H1 (cell line): Measurements from ENCODE around the gene BCAS3. TPM values are rescaled to one million over a fixed set of nuclear protein-coding genes. Genes with fewer than 3 reads are reported as not detected.

Experiments
- CTCF ChIA-PET: fragments of 300-600 bp; sonication (Branson Sonifier 250); formaldehyde crosslinking; loops from one replicate; lab custom pipeline; 2021; ENCODE audit not compliant: partially characterized antibody; lab: Charles Lee
- POLR2A ChIA-PET: fragments of 300-600 bp; sonication (Branson Sonifier 250); formaldehyde crosslinking; loops from one replicate; lab custom pipeline; 2021; ENCODE audit warnings: inconsistent platforms; ENCODE audit not compliant: partially characterized antibody; lab: Charles Lee
- DNase-seq, 2 experiments: peaks; one replicate each; pipeline versions ENCODE4 v3.0.0 to v3.0.0-alpha.2; 2010 to 2022; ENCODE audit warnings: low spot score in 2 of 2, low read depth in 1 of 2, mixed read lengths in 1 of 2
- FAIRE-seq: peaks from 2 replicates; lab custom pipeline; 2011; peaks lifted over from hg19 to GRCh38; lab: Jason Lieb, UNC
- H2AFZ ChIP-seq: 2 replicates; pipeline ENCODE4 v1.8.1; 2012; ENCODE audit warnings: low read length, inconsistent platforms
- H2AK5ac ChIP-seq: 2 replicates; pipeline ENCODE4 v1.6.1; 2013; ENCODE audit warnings: low read depth, low read length
- H2BK120ac ChIP-seq: replicated peaks from 2 replicates; pipeline ENCODE3; 2013; ENCODE audit warnings: low read depth, low read length, inconsistent platforms
- H2BK12ac ChIP-seq: 2 replicates; pipeline ENCODE4 v1.6.1; 2013; ENCODE audit warnings: low read depth, low read length
- H2BK15ac ChIP-seq: 2 replicates; pipeline ENCODE4 v1.6.1; 2013; ENCODE audit warnings: low read length
- H2BK20ac ChIP-seq: 2 replicates; pipeline ENCODE4 v1.6.1; 2013; ENCODE audit warnings: low read length
- H2BK5ac ChIP-seq: 2 replicates; pipeline ENCODE4 v1.6.1; 2013; ENCODE audit warnings: low read depth, low read length
- H3K14ac ChIP-seq: 2 replicates; pipeline ENCODE4 v1.6.1; 2013; ENCODE audit warnings: inconsistent platforms; ENCODE audit not compliant: insufficient read length
- H3K18ac ChIP-seq: 2 replicates; pipeline ENCODE4 v1.6.1; 2013; ENCODE audit warnings: low read length; ENCODE audit errors: extremely low read depth
- H3K23ac ChIP-seq: 2 replicates; pipeline ENCODE4 v1.6.1; 2013; ENCODE audit warnings: inconsistent platforms; ENCODE audit not compliant: insufficient read length
- H3K23me2 ChIP-seq: 2 replicates; pipeline ENCODE4 v1.6.1; 2013; ENCODE audit warnings: low read depth, low read length
- H3K27ac ChIP-seq: 2 replicates; pipeline ENCODE4 v1.6.1; 2011; ENCODE audit warnings: low read depth, low read length, inconsistent platforms
- H3K27me3 ChIP-seq, 4 experiments: replicated peaks in 1 of 4; 1 replicate in 1 of 4; 2 replicates in 3 of 4; pipeline versions ENCODE4 v1.6.1 to v1.8.1; 2011 to 2013; ENCODE audit warnings: low read length in 3 of 4, mild to moderate bottlenecking in 3 of 4, inconsistent platforms in 2 of 4, mixed read lengths in 2 of 4, moderate library complexity in 1 of 4; ENCODE audit not compliant: control insufficient read depth in 3 of 4, insufficient read depth in 3 of 4; ENCODE audit errors: extremely low read depth in 1 of 4
- H3K36me3 ChIP-seq, 4 experiments: 2 replicates each; pipeline versions ENCODE4 v1.6.1 to v1.8.1; 2011 to 2013; ENCODE audit warnings: mild to moderate bottlenecking in 4 of 4, low read length in 3 of 4, moderate library complexity in 2 of 4, control low read depth in 1 of 4, inconsistent platforms in 1 of 4; ENCODE audit not compliant: insufficient read depth in 4 of 4, control insufficient read depth in 2 of 4
- H3K4ac ChIP-seq: replicated peaks from 2 replicates; pipeline ENCODE3; 2013; ENCODE audit warnings: low read length, low read depth, mixed read lengths, inconsistent platforms; ENCODE audit not compliant: insufficient read length
- H3K4me1 ChIP-seq, 4 experiments: replicated peaks in 1 of 4; 1 replicate in 1 of 4; 2 replicates in 3 of 4; pipeline versions ENCODE4 v1.6.1 to v1.8.1; 2011 to 2013; ENCODE audit warnings: low read length in 3 of 4, inconsistent platforms in 2 of 4, mixed read lengths in 1 of 4; ENCODE audit not compliant: insufficient read depth in 4 of 4, control insufficient read depth in 3 of 4
- H3K4me2 ChIP-seq, 2 experiments: 2 replicates each; pipeline versions ENCODE4 v1.6.1 to v1.8.1; 2011 to 2013; ENCODE audit warnings: low read depth in 2 of 2, low read length in 2 of 2, control low read depth in 1 of 2, inconsistent platforms in 1 of 2, mild to moderate bottlenecking in 1 of 2; ENCODE audit not compliant: insufficient read depth in 1 of 2
- H3K4me3 ChIP-seq, 4 experiments: fragments of 200-600, 300-600 bp in 1 of 4; sonication (generic), shearing (Covaris generic), sonication (Bioruptor Twin) in 1 of 4; 2 replicates each; pipeline versions ENCODE4 v1.5.1 to v1.8.1; 2011 to 2016; ENCODE audit warnings: low read length in 4 of 4, low read depth in 3 of 4, control low read depth in 2 of 4, inconsistent platforms in 2 of 4, mild to moderate bottlenecking in 2 of 4, mixed read lengths in 1 of 4, moderate library complexity in 1 of 4; ENCODE audit not compliant: insufficient read depth in 2 of 4; ENCODE audit errors: extremely low read depth in 1 of 4
- H3K56ac ChIP-seq: replicated peaks from 2 replicates; pipeline ENCODE3; 2013; ENCODE audit warnings: low read depth, mild to moderate bottlenecking, mixed read lengths, low read length, inconsistent platforms; ENCODE audit not compliant: insufficient read length
- H3K79me1 ChIP-seq: 2 replicates; pipeline ENCODE4 v1.6.1; 2013; ENCODE audit warnings: low read depth, low read length, control low read depth
- H3K79me2 ChIP-seq, 2 experiments: 2 replicates each; pipeline versions ENCODE4 v1.6.1 to v1.8.1; 2012 to 2013; ENCODE audit warnings: low read length in 2 of 2, mild to moderate bottlenecking in 2 of 2, inconsistent platforms in 1 of 2; ENCODE audit not compliant: insufficient read depth in 2 of 2, control insufficient read depth in 1 of 2
- H3K9ac ChIP-seq, 4 experiments: replicated peaks in 1 of 4; 1 replicate in 1 of 4; 2 replicates in 3 of 4; pipeline versions ENCODE4 v1.6.1 to v1.8.1; 2011 to 2013; ENCODE audit warnings: low read depth in 3 of 4, low read length in 3 of 4, control low read depth in 2 of 4, mild to moderate bottlenecking in 2 of 4, moderate library complexity in 2 of 4, inconsistent platforms in 1 of 4; ENCODE audit errors: extremely low read depth in 1 of 4
- H3K9me3 ChIP-seq, 2 experiments: 2 replicates each; pipeline versions ENCODE4 v1.6.1 to v1.8.1; 2012 to 2013; ENCODE audit warnings: mild to moderate bottlenecking in 2 of 2, moderate library complexity in 2 of 2, control low read depth in 1 of 2, inconsistent platforms in 1 of 2, low read depth in 1 of 2, low read length in 1 of 2, mixed read lengths in 1 of 2; ENCODE audit not compliant: insufficient read depth in 2 of 2
- H4K20me1 ChIP-seq, 2 experiments: replicated peaks in 1 of 2; 2 replicates each; pipeline versions ENCODE3 to v1.8.1; 2011 to 2013; ENCODE audit warnings: inconsistent platforms in 2 of 2, low read length in 2 of 2, mild to moderate bottlenecking in 1 of 2; ENCODE audit not compliant: insufficient read depth in 2 of 2, control insufficient read depth in 1 of 2
- H4K5ac ChIP-seq: 2 replicates; pipeline ENCODE4 v1.6.1; 2013; ENCODE audit warnings: low read length, low read depth, mixed read lengths, inconsistent platforms; ENCODE audit not compliant: insufficient read length
- H4K8ac ChIP-seq: 2 replicates; pipeline ENCODE4 v1.8.0; 2013; ENCODE audit warnings: mild to moderate bottlenecking, moderate library complexity, low read length, inconsistent platforms; ENCODE audit not compliant: insufficient read depth; ENCODE audit errors: extremely low read depth
- H4K91ac ChIP-seq: replicated peaks from 2 replicates; pipeline ENCODE3; 2013; ENCODE audit warnings: low read length, mixed read lengths, inconsistent platforms; ENCODE audit not compliant: insufficient read length
- BRCA1 ChIP-seq: IDR thresholded peaks from 2 replicates; pipeline ENCODE4 v1.6.1; 2012; ENCODE audit warnings: low read depth, low read length, improper control_type of control experiment
- CTBP2 ChIP-seq: IDR thresholded peaks from 2 replicates; pipeline ENCODE4 v1.7.0; 2011; ENCODE audit warnings: borderline replicate concordance, mild to moderate bottlenecking, moderate library complexity, mixed read lengths, low read length; ENCODE audit not compliant: insufficient read depth, insufficient read length
- HDAC2 ChIP-seq, 2 experiments: fragments of 300-600 bp in 1 of 2; sonication (generic) in 1 of 2; IDR thresholded peaks; 2 replicates each; pipeline ENCODE4 v1.6.1; 2011 to 2012; ENCODE audit warnings: low read depth in 2 of 2, low read length in 2 of 2, mild to moderate bottlenecking in 2 of 2, moderate library complexity in 2 of 2, borderline replicate concordance in 1 of 2, inconsistent platforms in 1 of 2
- JUN ChIP-seq: IDR thresholded peaks from 2 replicates; pipeline ENCODE4 v1.6.1; 2011; ENCODE audit warnings: low read depth, mild to moderate bottlenecking, improper control_type of control experiment, low read length
- POLR2A ChIP-seq, 2 experiments: IDR thresholded peaks; 1 replicate in 1 of 2; 2 replicates in 1 of 2; pipeline ENCODE4 v1.6.1; 2011; ENCODE audit warnings: low read depth in 2 of 2, low read length in 2 of 2, mild to moderate bottlenecking in 2 of 2; ENCODE audit errors: control extremely low read depth in 1 of 2
- RNF2 ChIP-seq: fragments of 200-900, 300-1000 bp; sonication (generic); IDR thresholded peaks from 2 replicates; pipeline ENCODE4 v1.7.1; 2016; ENCODE audit warnings: borderline replicate concordance, low read depth, mild to moderate bottlenecking, antibody characterized with exemption, low read length; ENCODE audit not compliant: poor library complexity, severe bottlenecking; ENCODE audit errors: missing control alignments
- SUZ12 ChIP-seq: fragments of 200-600 bp; sonication (generic); IDR thresholded peaks from 2 replicates; pipeline ENCODE4 v1.6.1; 2012; ENCODE audit warnings: mild to moderate bottlenecking, inconsistent platforms, low read length, moderate library complexity, mixed read lengths
- TBP ChIP-seq: IDR thresholded peaks from 2 replicates; pipeline ENCODE4 v1.6.1; 2011; ENCODE audit warnings: low read depth, low read length, improper control_type of control experiment
- TCF12 ChIP-seq: IDR thresholded peaks from 2 replicates; pipeline ENCODE4 v1.6.1; 2011; ENCODE audit warnings: low read depth, mild to moderate bottlenecking, low read length
- USF2 ChIP-seq: IDR thresholded peaks from 2 replicates; pipeline ENCODE4 v1.6.1; 2011; ENCODE audit warnings: low read length, improper control_type of control experiment
- WGBS, 2 experiments: shearing (Covaris generic) in 1 of 2; methylation state at CpG; one replicate each; pipeline versions ENCODE4 v1.1.6 to v1.1.7; 2013 to 2015; ENCODE audit warnings: low lambda C conversion rate in 2 of 2, mixed read lengths in 2 of 2, inconsistent platforms in 1 of 2, low coverage in 1 of 2, missing lambda C conversion rate in 1 of 2; ENCODE audit not compliant: insufficient replicate concordance in 2 of 2, insufficient coverage in 1 of 2, insufficient read length in 1 of 2; ENCODE audit errors: extremely low coverage in 1 of 2, missing lambda C conversion rate in 1 of 2; 5-methylcytosine and 5-hydroxymethylcytosine counted together
- polyA plus RNA-seq, 7 experiments: library from polyadenylated mRNA; depleted of rRNA in 3 of 7; stranded (reverse) in 5 of 7; unstranded in 2 of 7; fragments of >200 nt in 5 of 7; fragments of 200-250 nt in 2 of 7; gene quantifications; 1 replicate in 5 of 7; 2 replicates in 1 of 7; 4 replicates in 1 of 7; pipeline versions ENCODE4 v1.2.1 to v1.2.3, GENCODE V29; 2011 to 2013; ENCODE audit warnings: missing spikeins in 2 of 7, mixed read lengths in 2 of 7
- total RNA-seq: library from RNA; stranded (reverse); fragmentation: NEBNext Ultra II Directional; extraction: Animal tissue kit (Norgen Biotek cat#: 25700); gene quantifications from 2 replicates; pipeline ENCODE4 v1.2.1, GENCODE V29; 2021

The BCAS3 gene
- total and polyA plus RNA-seq, 2 of the 8 experiments (the other 6 are each of a cell fraction or from before 2014, with no cell fraction given), result 9.9 to 13.3 TPM

- Histone ChIP-seq H3K27me3 (no peaks in the 10 kb centered on the region), H3K79me1 (no peaks in the 10 kb centered on the region), H3K79me2 (no peaks in the 10 kb centered on the region), H3K23ac (no peak overlapping the region), H3K4me1 (no peaks in the 10 kb centered on the region), H3K23me2 (no peaks in the 10 kb centered on the region), H2BK15ac (no peak overlapping the region), H2BK20ac (no peak overlapping the region), H3K4ac (no peak overlapping the region), H3K56ac (no peak overlapping the region), H2AK5ac (no peak overlapping the region), H3K4me3 (no peak overlapping the region), H3K27ac (no peak overlapping the region), H2AFZ (no peak overlapping the region), H4K5ac (no peak overlapping the region), H4K20me1 (no peaks in the 10 kb centered on the region), H2BK5ac (no peak overlapping the region), H2BK120ac (no peak overlapping the region), H3K4me2 (no peak overlapping the region), H3K9ac (no peak overlapping the region), H3K18ac (no peak overlapping the region), H3K14ac (no peak overlapping the region), H3K36me3 (no peaks in the 10 kb centered on the region), H4K8ac (no peak overlapping the region), H3K9me3 (no peaks in the 10 kb centered on the region), H2BK12ac (no peak overlapping the region), H4K91ac (no peak overlapping the region)
- DNase-seq, result no peak
- CTCF ChIA-PET, result no interaction called here
- 100% methylated on average over 1 of the region's 1 CpG; no CpG with 5 or more reads in 1 of the 2 experiments for WGBS, 2 experiments
- FAIRE-seq, result no peak
- POLR2A ChIA-PET, result interaction anchor here (0.8 kb wide), 1 partner anchor 154 kb away, joined by 3 read pairs; no protein-coding TSS in a partner anchor
- TF ChIP-seq TBP (no peak), TCF12 (no peak), BRCA1 (no peak), CTBP2 (no peak), USF2 (no peak), SUZ12 (no peak), HDAC2 (IDR thresholded peaks at IDR 0.05; ENCODE audit: borderline replicate concordance in 1 of 2, low read depth in 2 of 2, low read length in 2 of 2) (no peak), POLR2A (IDR thresholded peaks at IDR 0.05; ENCODE audit: control extremely low read depth in 1 of 2, low read depth in 2 of 2, low read length in 2 of 2) (no peak), RNF2 (no peak), JUN (no peak)
These were observed 395.5 kb downstream of the BCAS3 start for GRCh38 chr17:61073131-61073530.
